Measurements from ENCODE around the gene CD200R1L.

DNA sequence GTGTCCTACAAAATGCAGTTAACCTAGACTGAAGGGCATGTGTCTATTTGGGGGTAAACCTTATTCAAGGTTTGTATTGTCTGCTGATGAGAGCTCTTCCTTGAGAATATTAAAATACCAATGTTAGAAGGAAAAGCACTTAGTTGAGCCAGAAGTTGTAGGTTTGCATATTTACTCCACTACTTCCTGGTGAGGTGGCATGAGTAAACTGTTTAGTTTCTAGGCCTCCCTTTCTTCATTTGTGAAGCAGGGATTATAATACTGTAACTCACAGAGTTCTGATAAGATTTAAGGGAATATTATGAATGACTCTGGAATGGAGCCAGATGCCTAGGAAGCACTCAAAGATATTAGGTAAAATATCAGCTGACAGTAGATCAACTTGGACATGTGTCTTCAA is 46.7 kb downstream of the CD200R1L start:
- TF ChIP-seq CTCF (IDR thresholded peaks at IDR 0.05) (no peak), POLR2A (IDR thresholded peaks at IDR 0.05) (no peak)
